Fibroblast of the conjunctiva (primary cell): ENCODE measurements around the gene NFAM1.
A peak's percentile ranks its signal among the peaks of the same experiment; 100 is the strongest.

Experiments
- DNase-seq: peaks from one replicate; pipeline ENCODE4 v3.0.0-alpha.2; 2010; ENCODE audit warnings: low read depth

Gene NFAM1

GRCh38 chr22:42432020-42432596, at the start of gene NFAM1:
Gene NFAM1 (minus strand): TSS chr22:42432403. CDS start chr22:42432357, 46 bp downstream.
- no peak for DNase-seq

- DNase-seq, result no peak
Observed at GRCh38 chr22:42475122-42475521, 42.9 kb upstream of the NFAM1 start.

DNA sequence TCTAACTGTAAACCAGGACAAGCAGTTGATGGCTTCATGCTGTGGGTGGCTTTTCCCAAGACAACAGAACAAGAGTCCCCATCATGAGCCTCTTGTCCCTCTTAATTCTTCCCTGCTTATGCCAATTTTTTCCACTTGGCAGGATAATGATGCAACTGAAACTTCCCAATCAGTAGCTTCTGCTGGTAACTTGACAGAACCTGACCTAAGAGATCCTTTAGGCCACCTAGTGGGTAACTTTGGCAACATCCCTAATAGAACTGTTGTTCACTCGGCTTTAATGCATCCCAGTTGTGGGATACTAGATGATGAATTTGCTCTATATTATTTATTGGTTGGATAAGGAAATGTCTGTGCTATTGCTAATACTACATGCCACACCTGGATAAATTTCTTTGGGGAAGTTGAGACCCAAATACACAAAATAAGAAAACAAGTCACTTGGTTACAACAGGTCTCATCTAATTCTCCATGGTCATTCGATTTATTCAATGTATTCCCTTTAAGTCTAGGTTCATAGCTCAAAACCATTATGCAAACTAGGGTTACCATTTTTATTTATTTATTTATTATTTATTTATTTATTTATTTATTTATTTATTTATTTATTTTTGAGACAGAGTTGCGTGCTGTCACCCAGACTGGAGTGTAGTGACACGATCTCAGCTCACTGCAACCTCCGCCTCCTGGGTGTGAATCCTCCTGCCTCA, 41.4 kb upstream of the NFAM1 start:
- peak; percentile 35 for DNase-seq

- DNase-seq, result no peak
Observed at GRCh38 chr22:42472671-42473070, 40.5 kb upstream of the NFAM1 start.

DNA sequence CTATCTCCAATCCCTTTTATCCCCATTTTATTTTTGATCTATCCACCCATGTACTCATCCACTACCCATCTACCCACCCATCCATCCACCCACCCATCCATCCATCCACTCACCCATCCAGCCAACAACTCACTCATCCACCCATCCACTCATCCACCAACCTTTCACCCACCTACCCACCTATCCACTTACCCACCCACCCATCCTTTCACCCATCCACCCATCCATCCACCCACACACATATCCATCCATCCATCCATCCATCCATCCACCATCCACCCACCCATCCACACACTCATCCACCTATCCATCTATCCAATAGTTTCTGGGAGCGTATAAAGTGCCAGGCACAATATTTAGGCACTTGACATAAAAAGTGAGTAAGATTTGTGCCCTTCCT, 39.2 kb upstream of the NFAM1 start:
- DNase-seq, result no peak

GRCh38 chr22:42470366-42471082, 38.3 kb upstream of the NFAM1 start:
- no peak for DNase-seq

GRCh38 chr22:42468841-42469240, 36.6 kb upstream of the NFAM1 start:
- no peak for DNase-seq

- DNase-seq, result no peak
Observed at GRCh38 chr22:42462016-42462415, 29.8 kb upstream of the NFAM1 start.

DNA sequence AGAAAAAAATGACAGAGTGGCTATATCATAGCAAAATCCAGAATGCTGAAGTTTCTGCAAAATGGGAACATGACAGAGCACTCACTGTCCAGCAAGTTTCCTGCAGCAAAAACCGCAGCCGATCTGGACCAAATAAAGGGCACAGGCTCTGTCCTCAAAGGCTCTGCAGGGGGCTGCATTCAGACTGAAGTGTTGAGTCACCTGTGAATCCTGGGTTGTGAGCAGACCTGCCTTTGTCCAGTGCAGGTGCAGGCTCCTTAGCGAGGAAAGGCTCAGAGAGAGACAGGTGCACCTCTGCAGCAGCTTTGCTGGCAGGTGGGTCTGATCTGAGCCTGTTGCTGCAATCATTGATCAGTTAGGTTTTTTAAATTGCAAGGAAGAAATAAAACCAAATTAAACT, 29.3 kb upstream of the NFAM1 start:
- no peak for DNase-seq

DNA sequence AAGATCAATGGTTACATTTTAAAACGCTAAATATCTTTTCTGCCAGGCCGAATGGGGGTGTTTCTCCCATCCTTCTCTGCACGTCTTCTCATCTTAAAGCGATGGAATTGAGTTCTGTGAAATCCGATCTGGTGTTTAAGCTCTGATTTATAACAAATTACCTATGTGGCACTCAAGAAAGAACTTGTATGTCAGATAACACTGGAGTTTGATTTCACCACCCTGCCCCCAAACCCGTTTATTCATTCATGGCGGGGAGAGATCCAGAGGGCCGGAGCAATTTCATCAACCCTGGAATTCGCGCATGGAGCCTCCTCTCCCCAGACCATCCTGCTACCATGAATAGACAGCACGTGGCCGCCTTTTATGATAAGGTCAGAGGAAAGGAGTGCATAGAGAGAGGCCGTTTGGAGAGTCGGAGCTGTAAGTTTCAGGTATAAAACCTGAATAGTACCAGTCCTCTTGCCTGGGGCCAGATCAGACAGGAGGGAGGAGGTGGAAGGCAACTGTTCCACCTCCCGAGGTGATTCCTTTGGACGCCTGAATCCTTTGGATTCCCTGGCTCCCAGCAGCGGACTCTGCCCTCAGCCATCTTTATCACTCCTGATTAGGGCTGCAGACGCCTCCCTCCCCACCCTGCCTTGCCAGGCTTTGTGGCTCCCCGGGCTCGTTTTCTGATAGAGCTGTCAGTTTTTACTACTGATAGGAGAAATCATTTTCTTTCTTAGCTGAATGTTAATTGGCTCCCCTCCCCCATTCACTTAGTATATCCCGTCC, 27.3 kb upstream of the NFAM1 start:
- no peak for DNase-seq

GRCh38 chr22:42452916-42453315, 20.7 kb upstream of the NFAM1 start:
- no peak for DNase-seq

GRCh38 chr22:42452456-42452855, 20.3 kb upstream of the NFAM1 start:
- no peak for DNase-seq

GRCh38 chr22:42451499-42452145, 19.4 kb upstream of the NFAM1 start:
- no peak for DNase-seq

DNA sequence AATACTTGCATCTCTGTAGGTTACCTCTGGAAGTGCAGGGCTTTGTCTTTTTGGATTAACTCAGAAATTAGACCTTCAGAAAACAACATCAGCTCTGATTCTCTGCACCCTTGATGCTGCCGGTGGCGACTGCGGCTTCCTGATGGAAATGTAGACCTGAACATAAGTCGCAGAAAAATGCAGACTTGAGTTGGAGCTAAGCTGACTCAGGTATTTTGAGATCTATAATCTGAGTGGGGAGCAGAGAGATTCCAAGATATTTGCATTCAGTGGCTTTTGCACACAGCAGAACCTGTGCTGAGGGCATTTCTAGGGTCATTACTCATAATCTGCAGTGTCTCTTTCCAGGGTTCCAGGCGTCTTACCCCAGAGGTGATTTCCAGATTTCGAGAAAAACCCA, 18.7 kb upstream of the NFAM1 start:
- no peak for DNase-seq

DNA sequence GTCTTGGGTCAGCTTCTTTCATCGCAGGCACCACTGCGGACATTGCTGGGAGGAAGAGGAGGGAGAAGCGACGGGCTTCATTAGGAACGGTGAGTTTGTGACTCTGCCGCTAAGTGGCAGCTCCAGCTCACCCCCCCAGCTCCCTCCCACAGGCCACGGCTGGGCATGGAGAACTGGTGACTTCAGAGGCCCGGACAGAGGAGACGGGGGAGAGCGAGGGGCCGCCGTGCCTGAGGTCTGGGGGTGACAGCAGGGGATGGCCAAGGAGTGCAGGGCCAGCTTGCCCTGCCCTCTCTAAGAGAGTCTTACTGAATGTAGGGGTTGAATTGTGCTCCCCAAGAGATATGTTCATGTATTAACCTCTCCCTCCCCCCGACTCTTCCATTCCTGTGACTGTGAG, 13.9 kb upstream of the NFAM1 start:
- DNase-seq, result no peak

DNA sequence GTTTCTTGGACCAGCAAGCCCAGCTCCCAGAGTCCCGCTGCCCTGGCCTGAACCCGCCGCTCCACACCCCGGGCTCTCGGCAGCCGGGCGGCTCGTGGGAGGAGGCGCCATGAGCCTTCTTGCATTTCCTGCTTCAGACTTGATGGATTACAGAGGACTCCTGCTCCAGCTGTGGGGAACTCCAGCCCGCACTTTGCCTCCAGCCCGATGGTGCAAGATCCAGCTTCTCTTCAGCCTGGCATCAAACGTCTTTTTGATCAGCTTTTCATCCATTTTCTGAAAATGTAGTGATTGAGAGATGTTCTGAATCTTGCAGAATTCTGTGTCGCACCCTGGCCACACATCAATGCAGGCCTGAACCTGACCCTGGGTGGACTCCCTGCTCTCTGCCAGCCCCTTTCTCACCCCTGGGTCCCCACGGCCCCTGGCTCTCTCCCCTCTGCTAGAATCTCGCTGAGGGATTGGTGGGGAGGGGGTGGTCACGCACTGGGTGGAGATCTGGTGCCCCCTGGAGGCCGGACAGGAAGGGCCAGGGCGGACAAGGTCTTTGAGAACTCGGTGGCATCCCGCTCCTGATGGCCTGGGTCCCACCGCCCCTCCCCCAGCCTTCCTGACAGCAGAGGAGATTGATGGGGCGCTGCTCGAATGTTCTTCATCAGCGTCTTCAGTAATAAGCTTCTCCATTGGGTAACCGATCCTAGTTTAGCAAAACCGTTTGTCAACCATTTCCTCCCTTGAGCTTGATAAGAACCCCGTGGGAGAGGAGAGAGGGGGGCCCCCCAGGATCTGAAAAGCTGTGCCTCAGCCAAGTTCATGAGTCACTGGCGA, 12.1 kb upstream of the NFAM1 start:
- peak; percentile 83 for DNase-seq

- DNase-seq, result no peak
Observed at GRCh38 chr22:42443240-42444076, 11.3 kb upstream of the NFAM1 start.

GRCh38 chr22:42442748-42443147, 10.5 kb upstream of the NFAM1 start:
- no peak for DNase-seq

DNA sequence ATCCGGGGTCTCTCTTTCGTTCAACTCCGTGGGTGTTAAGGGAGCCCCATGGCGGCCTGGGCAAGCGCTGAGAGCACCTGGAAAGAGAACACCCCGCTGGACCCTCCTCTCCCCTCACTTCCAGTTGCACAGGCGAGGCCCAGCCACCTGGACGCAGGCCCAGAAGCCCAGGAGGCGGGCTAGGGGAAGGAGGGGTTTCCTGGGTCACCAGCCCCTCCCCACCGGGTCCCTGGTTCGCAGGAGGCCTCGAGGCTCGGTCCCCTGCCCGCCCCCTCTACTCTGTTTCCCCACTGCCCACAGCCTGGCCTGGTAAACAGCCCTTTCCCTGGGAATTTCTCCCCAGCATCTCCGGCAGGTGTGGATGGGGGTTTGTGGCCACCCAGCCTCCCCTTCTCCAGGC, 8.5 kb upstream of the NFAM1 start:
- DNase-seq, result no peak
